NCI-H1417 (cell line): ENCODE results near the gene TEKT2.

Experiments
- DNase-seq, 3 experiments: peaks; one replicate each; lab custom pipeline; 2025; lab: John Stamatoyannopoulos, UW

Gene TEKT2

GRCh38 chr1:36083635-36084496 is at the start of gene TEKT2:
TEKT2 (plus strand) TSS chr1:36084094; CDS start chr1:36084922, 828 bp downstream.
- peak; percentile 82 to 95 (median 94) for DNase-seq

GRCh38 chr1:36034692-36035091 is 49.2 kb upstream of the TEKT2 start:
- DNase-seq: no peak

GRCh38 chr1:36035154-36035553 is 48.7 kb upstream of the TEKT2 start:
- no peak for DNase-seq

GRCh38 chr1:36040238-36040637 is 43.7 kb upstream of the TEKT2 start:
- DNase-seq: no peak

GRCh38 chr1:36051821-36052220 is 32.1 kb upstream of the TEKT2 start:
- DNase-seq: no peak

GRCh38 chr1:36053978-36054377 is 29.9 kb upstream of the TEKT2 start:
- no peak for DNase-seq

GRCh38 chr1:36055706-36056105 is 28.2 kb upstream of the TEKT2 start:
- DNase-seq: no peak

- DNase-seq: no peak
These were observed 21.6 kb upstream of the TEKT2 start for GRCh38 chr1:36062315-36062714.

GRCh38 chr1:36067871-36068270 is 16.0 kb upstream of the TEKT2 start:
- DNase-seq: no peak

- no peak for DNase-seq
These were observed 15.0 kb upstream of the TEKT2 start for GRCh38 chr1:36068866-36069265.

- peak; percentile 1 to 85 (median 15) for DNase-seq
These were observed 13.5 kb upstream of the TEKT2 start for GRCh38 chr1:36070349-36070748.

- no peak for DNase-seq
These were observed 6.8 kb upstream of the TEKT2 start for GRCh38 chr1:36076979-36077573.

- DNase-seq: no peak
These were observed 3.7 kb upstream of the TEKT2 start for GRCh38 chr1:36080236-36080635.

GRCh38 chr1:36080801-36081200 is 3.1 kb upstream of the TEKT2 start:
- no peak for DNase-seq

- peak in 1 of 3 experiments; percentile 32 for DNase-seq
These were observed 1.9 kb upstream of the TEKT2 start for GRCh38 chr1:36081926-36082485.

- no peak for DNase-seq
These were observed 675 bp upstream of the TEKT2 start for GRCh38 chr1:36083219-36083618.

GRCh38 chr1:36084497-36085115 is 712 bp downstream of the TEKT2 start:
- peak in 1 of 3 experiments; percentile 85 for DNase-seq

GRCh38 chr1:36085126-36085525 is 1.2 kb downstream of the TEKT2 start:
- no peak for DNase-seq

- no peak for DNase-seq
These were observed 2.0 kb downstream of the TEKT2 start for GRCh38 chr1:36085686-36086526.

- DNase-seq: no peak
These were observed 2.8 kb downstream of the TEKT2 start for GRCh38 chr1:36086529-36087232.
